Esophagus muscularis mucosa (tissue), 2 donors: ENCODE measurements around the gene NBPF1.
"Not testable (repeated sequence)": the region's sequence is repeated elsewhere in the genome, so short reads cannot be mapped to it uniquely, and the experiment has no call there.

ENCODE experiments used
- EP300 ChIP-seq: sonication (generic); formaldehyde crosslinking; IDR thresholded peaks from one replicate; pipeline ENCODE4 v1.6.1; 2017; ENCODE audit warnings: antibody characterized with exemption
- POLR2A ChIP-seq: fragments of 450-650 bp; IDR thresholded peaks from one replicate; pipeline ENCODE4 v1.6.1; 2017; ENCODE audit warnings: antibody characterized with exemption, moderate library complexity, mild to moderate bottlenecking, low read depth

DNA sequence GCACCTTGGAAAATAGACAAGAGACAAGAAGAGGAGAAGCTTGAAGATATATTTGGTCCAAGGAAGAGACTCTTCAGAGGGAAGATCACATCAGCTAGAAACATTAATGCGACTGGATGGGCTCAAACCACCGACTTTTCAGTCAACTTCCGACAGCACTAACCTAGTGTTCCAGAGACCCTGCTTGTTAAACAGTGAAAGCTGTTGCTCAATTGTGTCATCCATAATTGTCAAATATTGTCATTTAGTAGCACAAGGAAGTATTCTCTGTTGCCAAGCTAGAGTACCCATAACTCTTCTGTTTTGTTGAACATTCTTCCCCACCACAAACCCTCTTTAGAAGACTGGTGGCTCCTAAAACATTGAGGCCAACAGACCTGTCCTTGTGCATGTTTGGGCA is 56.3 kb downstream of the NBPF1 start:
- TF ChIP-seq EP300, POLR2A: not testable (repeated sequence)
